Activated naive CD8-positive, alpha-beta T cell treated with anti-CD3 and anti-CD28 coated beads for 36 hours (primary cell): Measurements from ENCODE around the gene PRSS16. TPM values are rescaled to one million over a fixed set of nuclear protein-coding genes. Genes with fewer than 3 reads are reported as not detected.

Experiments used
- DNase-seq: peaks from one replicate; pipeline ENCODE4 v3.0.0; 2021
- H3K27ac Mint-ChIP-seq: one replicate; pipeline ENCODE4 v1.8.0; 2022; ENCODE audit warnings: mild to moderate bottlenecking, moderate library complexity, mixed read lengths
- H3K27me3 Mint-ChIP-seq: one replicate; pipeline ENCODE4 v1.8.0; 2022; ENCODE audit warnings: mild to moderate bottlenecking, mixed read lengths
- H3K36me3 Mint-ChIP-seq: one replicate; pipeline ENCODE4 v1.8.0; 2021; ENCODE audit warnings: mild to moderate bottlenecking, mixed read lengths
- H3K4me1 Mint-ChIP-seq: one replicate; pipeline ENCODE4 v1.8.0; 2021; ENCODE audit warnings: mixed read lengths
- H3K4me3 Mint-ChIP-seq: one replicate; pipeline ENCODE4 v1.8.0; 2022; ENCODE audit warnings: mild to moderate bottlenecking, moderate library complexity, mixed read lengths
- H3K9me3 Mint-ChIP-seq: one replicate; pipeline ENCODE4 v1.8.0; 2022; ENCODE audit warnings: mixed read lengths
- total RNA-seq, 2 experiments: library from RNA; stranded (reverse); gene quantifications; one replicate each; pipeline ENCODE4 v1.2.3, GENCODE V29; 2021

The PRSS16 gene
- total RNA-seq, 2 experiments from 2014 or later: 0.38 to 0.54 TPM

- H3K36me3 Mint-ChIP-seq: peaks cover 10% of the 10 kb centered on the region
- H3K4me1 Mint-ChIP-seq: peaks cover 22% of the 10 kb centered on the region
- peak overlapping the region; percentile 59 for H3K4me3 Mint-ChIP-seq
- no peak overlapping the region for H3K27ac Mint-ChIP-seq
- peaks cover 82% of the 10 kb centered on the region for H3K27me3 Mint-ChIP-seq
- peaks cover 30% of the 10 kb centered on the region for H3K9me3 Mint-ChIP-seq
- no peak for DNase-seq
These were observed 12.9 kb upstream of the PRSS16 start for GRCh38 chr6:27234576-27234975.

- peak overlapping the region; percentile 23 for H3K4me3 Mint-ChIP-seq
- peaks cover 22% of the 10 kb centered on the region for H3K9me3 Mint-ChIP-seq
- peaks cover 77% of the 10 kb centered on the region for H3K27me3 Mint-ChIP-seq
- H3K4me1 Mint-ChIP-seq: peaks cover 22% of the 10 kb centered on the region
- H3K27ac Mint-ChIP-seq: no peak overlapping the region
- peaks cover 10% of the 10 kb centered on the region for H3K36me3 Mint-ChIP-seq
- DNase-seq: peak; percentile 57
These were observed 10.3 kb upstream of the PRSS16 start for GRCh38 chr6:27237089-27237803.

- H3K27ac Mint-ChIP-seq: no peak overlapping the region
These were observed 9.2 kb upstream of the PRSS16 start for GRCh38 chr6:27238010-27238983.

GRCh38 chr6:27239258-27239657 is 8.2 kb upstream of the PRSS16 start:
- no peak for DNase-seq
- Mint-ChIP-seq H3K9me3 (peaks cover 19% of the 10 kb centered on the region), H3K4me3 (no peak overlapping the region), H3K36me3 (peaks cover 7% of the 10 kb centered on the region), H3K27me3 (peaks cover 80% of the 10 kb centered on the region), H3K4me1 (peaks cover 22% of the 10 kb centered on the region), H3K27ac (no peak overlapping the region)

More at GRCh38 chr6:27238010-27238983, 9.2 kb upstream of the PRSS16 start:
- peaks cover 20% of the 10 kb centered on the region for H3K9me3 Mint-ChIP-seq
- H3K36me3 Mint-ChIP-seq: peaks cover 8% of the 10 kb centered on the region
- H3K27me3 Mint-ChIP-seq: peaks cover 80% of the 10 kb centered on the region
- peak overlapping the region; percentile 23 for H3K4me3 Mint-ChIP-seq
- no peak for DNase-seq
- H3K4me1 Mint-ChIP-seq: peaks cover 22% of the 10 kb centered on the region

- H3K4me1 Mint-ChIP-seq: peaks cover 15% of the 10 kb centered on the region
- peaks cover 7% of the 10 kb centered on the region for H3K36me3 Mint-ChIP-seq
- H3K4me3 Mint-ChIP-seq: no peak overlapping the region
- no peak for DNase-seq
- peaks cover 19% of the 10 kb centered on the region for H3K9me3 Mint-ChIP-seq
- H3K27me3 Mint-ChIP-seq: peaks cover 73% of the 10 kb centered on the region
- no peak overlapping the region for H3K27ac Mint-ChIP-seq
These were observed 6.1 kb upstream of the PRSS16 start for GRCh38 chr6:27241443-27241842.

DNA sequence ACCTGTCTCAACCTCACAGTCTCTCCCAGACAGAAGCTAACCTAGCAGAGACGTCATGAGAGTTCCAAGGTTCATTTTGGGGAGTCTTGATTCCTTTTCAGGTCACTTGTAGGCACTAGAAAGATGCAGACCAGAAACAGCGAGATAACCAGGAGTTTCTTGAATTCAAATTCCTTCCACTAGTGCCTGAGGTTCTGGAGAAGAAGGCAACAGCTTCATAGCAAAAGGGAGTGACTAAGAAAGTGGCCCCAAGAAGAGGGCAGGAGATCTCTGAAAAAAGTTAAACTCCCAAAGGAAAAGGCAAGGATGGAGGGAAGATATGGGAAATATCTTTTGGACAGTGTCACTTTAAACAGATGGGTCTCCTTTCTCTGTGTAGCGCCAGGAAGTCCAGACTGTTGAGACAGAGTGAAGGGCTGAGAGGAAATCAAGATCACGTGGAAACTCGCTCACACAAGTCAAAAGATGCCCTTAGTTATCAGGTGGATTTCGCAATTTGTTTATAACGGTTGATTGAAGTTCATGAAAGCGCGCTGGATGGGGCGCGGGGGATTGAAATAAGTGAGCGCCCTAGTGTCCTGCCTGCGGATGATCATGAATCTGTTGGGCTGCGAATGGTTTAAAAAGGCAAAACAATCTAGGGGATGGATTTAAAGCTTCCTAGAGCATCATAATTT is 4.8 kb upstream of the PRSS16 start:
- H3K9me3 Mint-ChIP-seq: peaks cover 10% of the 10 kb centered on the region
- H3K27me3 Mint-ChIP-seq: peaks cover 60% of the 10 kb centered on the region
- no peak overlapping the region for H3K4me3 Mint-ChIP-seq
- peaks cover 10% of the 10 kb centered on the region for H3K4me1 Mint-ChIP-seq
- DNase-seq: no peak
- H3K36me3 Mint-ChIP-seq: peaks cover 6% of the 10 kb centered on the region
- H3K27ac Mint-ChIP-seq: no peak overlapping the region

DNA sequence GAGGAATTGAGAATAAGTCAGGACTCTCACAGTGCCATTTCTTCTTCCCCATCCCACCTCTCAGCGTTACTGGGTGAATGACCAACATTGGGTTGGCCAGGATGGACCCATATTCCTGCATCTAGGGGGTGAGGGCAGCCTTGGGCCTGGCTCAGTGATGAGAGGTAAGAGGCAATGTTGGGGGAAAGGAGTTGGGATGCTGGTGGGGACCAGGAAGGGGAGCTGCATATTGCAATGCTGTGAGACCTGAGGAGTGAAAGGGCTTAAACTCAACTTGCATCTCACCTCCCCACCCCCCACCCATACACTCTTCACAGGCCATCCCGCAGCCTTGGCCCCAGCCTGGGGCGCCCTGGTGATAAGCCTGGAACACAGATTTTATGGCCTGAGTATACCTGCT is 1.3 kb downstream of the PRSS16 start:
- Mint-ChIP-seq H3K4me3 (no peak overlapping the region), H3K9me3 (no peaks in the 10 kb centered on the region), H3K27me3 (peaks cover 54% of the 10 kb centered on the region), H3K27ac (no peak overlapping the region), H3K36me3 (no peaks in the 10 kb centered on the region), H3K4me1 (peaks cover 7% of the 10 kb centered on the region)
- no peak for DNase-seq

DNA sequence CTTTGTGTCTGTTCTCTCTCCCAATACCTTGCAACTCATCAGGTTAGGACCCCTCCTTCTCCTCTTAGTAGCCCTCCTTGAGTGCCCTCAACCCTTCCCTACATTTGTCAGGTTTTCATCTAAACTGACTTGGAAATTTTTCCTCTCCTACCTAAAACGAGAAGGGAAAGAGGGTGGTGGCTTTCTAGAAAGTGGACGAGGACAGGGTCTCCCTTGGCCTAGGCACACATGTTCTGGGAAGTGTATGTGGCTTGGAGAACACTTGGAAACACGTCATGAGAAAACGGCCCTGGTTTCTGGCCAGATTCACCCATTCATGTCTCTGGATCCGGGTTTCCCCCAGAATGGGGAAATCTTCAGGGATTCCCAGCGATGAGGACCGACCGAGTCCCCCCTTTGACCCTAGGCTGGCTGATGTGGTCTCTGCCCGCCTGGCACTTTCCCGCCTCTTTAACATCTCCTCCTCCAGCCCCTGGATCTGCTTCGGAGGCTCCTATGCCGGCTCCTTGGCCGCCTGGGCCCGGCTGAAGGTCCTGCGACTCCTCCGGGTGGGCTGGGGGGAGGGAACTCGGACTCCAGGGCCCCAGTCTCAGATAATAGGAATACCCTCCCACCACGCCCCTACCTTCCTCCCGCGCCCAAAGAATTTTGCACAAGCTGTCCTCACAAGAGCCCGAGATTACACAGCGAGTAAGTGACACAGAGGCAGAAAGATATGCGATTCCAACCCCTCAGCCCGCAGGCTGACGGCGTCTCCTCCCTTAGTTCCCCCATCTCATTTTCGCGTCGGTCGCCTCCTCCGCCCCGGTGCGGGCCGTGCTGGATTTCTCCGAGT is 3.0 kb downstream of the PRSS16 start:
- Mint-ChIP-seq H3K4me1 (peaks cover 7% of the 10 kb centered on the region), H3K9me3 (no peaks in the 10 kb centered on the region), H3K4me3 (peak overlapping the region; percentile 82), H3K27ac (no peak overlapping the region), H3K36me3 (no peaks in the 10 kb centered on the region), H3K27me3 (peaks cover 60% of the 10 kb centered on the region)
- no peak for DNase-seq

GRCh38 chr6:27251112-27251605 is 3.7 kb downstream of the PRSS16 start:
- Mint-ChIP-seq H3K9me3 (no peaks in the 10 kb centered on the region), H3K36me3 (no peaks in the 10 kb centered on the region), H3K4me3 (peak overlapping the region; percentile 82), H3K27me3 (peaks cover 66% of the 10 kb centered on the region), H3K27ac (no peak overlapping the region), H3K4me1 (peaks cover 7% of the 10 kb centered on the region)
- peak; percentile 65 for DNase-seq

- H3K36me3 Mint-ChIP-seq: no peaks in the 10 kb centered on the region
- peak; percentile 70 for DNase-seq
- H3K4me1 Mint-ChIP-seq: peaks cover 7% of the 10 kb centered on the region
- peak overlapping the region; percentile 49 for H3K4me3 Mint-ChIP-seq
- peaks cover 70% of the 10 kb centered on the region for H3K27me3 Mint-ChIP-seq
- no peaks in the 10 kb centered on the region for H3K9me3 Mint-ChIP-seq
- no peak overlapping the region for H3K27ac Mint-ChIP-seq
These were observed 4.2 kb downstream of the PRSS16 start for GRCh38 chr6:27251606-27252251.

GRCh38 chr6:27254566-27254965 is 7.1 kb downstream of the PRSS16 start:
- H3K9me3 Mint-ChIP-seq: no peaks in the 10 kb centered on the region
- H3K27ac Mint-ChIP-seq: no peak overlapping the region
- no peak for DNase-seq
- peaks cover 92% of the 10 kb centered on the region for H3K27me3 Mint-ChIP-seq
- no peak overlapping the region for H3K4me3 Mint-ChIP-seq
- H3K36me3 Mint-ChIP-seq: no peaks in the 10 kb centered on the region
- H3K4me1 Mint-ChIP-seq: peaks cover 7% of the 10 kb centered on the region

- H3K27me3 Mint-ChIP-seq: peaks cover 92% of the 10 kb centered on the region
- no peaks in the 10 kb centered on the region for H3K9me3 Mint-ChIP-seq
- no peak for DNase-seq
- H3K36me3 Mint-ChIP-seq: no peaks in the 10 kb centered on the region
- H3K4me3 Mint-ChIP-seq: no peak overlapping the region
- no peak overlapping the region for H3K27ac Mint-ChIP-seq
- peaks cover 3% of the 10 kb centered on the region for H3K4me1 Mint-ChIP-seq
These were observed 8.4 kb downstream of the PRSS16 start for GRCh38 chr6:27255866-27256265.

- no peak for DNase-seq
- Mint-ChIP-seq H3K27me3 (peaks cover 95% of the 10 kb centered on the region), H3K4me1 (no peaks in the 10 kb centered on the region), H3K4me3 (no peak overlapping the region), H3K27ac (no peak overlapping the region), H3K36me3 (no peaks in the 10 kb centered on the region), H3K9me3 (peaks cover 3% of the 10 kb centered on the region)
These were observed 12.9 kb downstream of the PRSS16 start for GRCh38 chr6:27260369-27260768.
